IMR-90 (cell line): ENCODE results near the gene ALKAL2. TPM values are rescaled to one million over a fixed set of nuclear protein-coding genes. Genes with fewer than 3 reads are reported as not detected.

Source experiments
- ATAC-seq: fragments of 200-7000 bp; cut with Tn5 transposase; 2 replicates; pipeline ENCODE4 v1.9.1; 2020; ENCODE audit warnings: low read depth, mild to moderate bottlenecking, moderate library complexity
- BruUV-seq: library from RNA; stranded (reverse); fragments of 400-500 nt; replicated peaks from 2 replicates; lab custom pipeline; 2021; lab: Mats Ljungman, UMichigan
- CTCF ChIA-PET: fragments of 300-600 bp; formaldehyde crosslinking; extraction: SDS; loops from one replicate; lab custom pipeline; 2021; ENCODE audit warnings: antibody characterized with exemption; lab: Yijun Ruan, JAX
- POLR2A ChIA-PET: fragments of 300-600 bp; sonication (Branson Sonifier 250); formaldehyde crosslinking; loops from one replicate; lab custom pipeline; 2022; ENCODE audit warnings: antibody characterized with exemption; ENCODE audit not compliant: unreplicated experiment; lab: Charles Lee
- DNase-seq: peaks from one replicate; pipeline ENCODE4 v3.0.0; 2013
- H2AFZ ChIP-seq: replicated peaks from 2 replicates; pipeline ENCODE3; 2013; ENCODE audit warnings: low read length, mild to moderate bottlenecking; ENCODE audit not compliant: poor library complexity
- H2AK5ac ChIP-seq: 2 replicates; pipeline ENCODE4 v1.6.1; 2013; ENCODE audit warnings: low read depth, low read length, inconsistent platforms
- H2AK9ac ChIP-seq: replicated peaks from 2 replicates; pipeline ENCODE3; 2013; ENCODE audit warnings: mild to moderate bottlenecking, low read depth, low read length, moderate library complexity; ENCODE audit not compliant: poor library complexity
- H2BK120ac ChIP-seq: 2 replicates; pipeline ENCODE4 v1.6.1; 2013; ENCODE audit warnings: low read depth, low read length, inconsistent platforms
- H2BK15ac ChIP-seq: 3 replicates; pipeline ENCODE4 v1.6.1; 2013; ENCODE audit warnings: low read depth, low read length, inconsistent platforms
- H2BK20ac ChIP-seq: 2 replicates; pipeline ENCODE4 v1.6.1; 2013; ENCODE audit warnings: low read depth, mild to moderate bottlenecking, inconsistent platforms, low read length, moderate library complexity
- H2BK5ac ChIP-seq: 2 replicates; pipeline ENCODE4 v1.6.1; 2013; ENCODE audit warnings: mild to moderate bottlenecking, low read depth, low read length, inconsistent platforms; ENCODE audit not compliant: poor library complexity, severe bottlenecking
- H3K14ac ChIP-seq: replicated peaks from 2 replicates; pipeline ENCODE4 v1.6.1; 2013; ENCODE audit warnings: low read depth, low read length, inconsistent platforms
- H3K18ac ChIP-seq: 2 replicates; pipeline ENCODE4 v1.6.1; 2013; ENCODE audit warnings: low read depth, low read length, control low read depth
- H3K23ac ChIP-seq: 2 replicates; pipeline ENCODE4 v1.6.1; 2013; ENCODE audit warnings: low read depth, low read length, inconsistent platforms
- H3K27ac ChIP-seq: 2 replicates; pipeline ENCODE4 v1.5.1; 2013; ENCODE audit warnings: mild to moderate bottlenecking, control low read depth, low read length; ENCODE audit not compliant: insufficient read depth
- H3K27me3 ChIP-seq: 2 replicates; pipeline ENCODE4 v1.6.1; 2013; ENCODE audit warnings: low read length; ENCODE audit not compliant: control insufficient read depth, insufficient read depth
- H3K36me3 ChIP-seq: 2 replicates; pipeline ENCODE4 v1.6.1; 2013; ENCODE audit warnings: low read length, mixed read lengths; ENCODE audit not compliant: control insufficient read depth, insufficient read depth
- H3K4ac ChIP-seq: 2 replicates; pipeline ENCODE4 v1.6.1; 2013; ENCODE audit warnings: low read depth, low read length, inconsistent platforms
- H3K4me1 ChIP-seq: 2 replicates; pipeline ENCODE4 v1.6.1; 2013; ENCODE audit warnings: low read length, mixed read lengths; ENCODE audit not compliant: control insufficient read depth, insufficient read depth
- H3K4me2 ChIP-seq: 2 replicates; pipeline ENCODE4 v1.6.1; 2013; ENCODE audit warnings: low read depth, mild to moderate bottlenecking, control low read depth, low read length, moderate library complexity
- H3K4me3 ChIP-seq: 2 replicates; pipeline ENCODE4 v1.5.1; 2013; ENCODE audit warnings: low read depth, mild to moderate bottlenecking, control low read depth, low read length, moderate library complexity; ENCODE audit not compliant: insufficient read depth
- H3K56ac ChIP-seq: 2 replicates; pipeline ENCODE4 v1.6.1; 2013; ENCODE audit warnings: low read length, inconsistent platforms; ENCODE audit not compliant: insufficient read depth; ENCODE audit errors: extremely low read depth
- H3K79me1 ChIP-seq, 2 experiments: 2 replicates each; pipeline ENCODE4 v1.6.1; 2013; ENCODE audit warnings: low read length in 2 of 2, inconsistent platforms in 1 of 2, low read depth in 1 of 2
- H3K9ac ChIP-seq: 2 replicates; pipeline ENCODE4 v1.6.1; 2013; ENCODE audit warnings: low read depth, low read length, control low read depth
- H3K9me1 ChIP-seq: 2 replicates; pipeline ENCODE4 v1.6.1; 2013; ENCODE audit warnings: low read length, inconsistent platforms; ENCODE audit not compliant: insufficient read depth
- H3K9me3 ChIP-seq: 2 replicates; pipeline ENCODE4 v1.6.1; 2013; ENCODE audit warnings: low read length; ENCODE audit not compliant: control insufficient read depth, insufficient read depth
- H4K20me1 ChIP-seq: 2 replicates; pipeline ENCODE4 v1.6.1; 2013; ENCODE audit warnings: low read length, inconsistent platforms; ENCODE audit not compliant: insufficient read depth
- H4K5ac ChIP-seq: 2 replicates; pipeline ENCODE4 v1.6.1; 2013; ENCODE audit warnings: mild to moderate bottlenecking, low read depth, low read length, control low read depth
- H4K8ac ChIP-seq, 2 experiments: 2 replicates each; pipeline ENCODE4 v1.6.1; 2013; ENCODE audit warnings: low read depth in 2 of 2, low read length in 2 of 2, control low read depth in 1 of 2, inconsistent platforms in 1 of 2
- H4K91ac ChIP-seq: 2 replicates; pipeline ENCODE4 v1.6.1; 2013; ENCODE audit warnings: low read depth, low read length, inconsistent platforms; ENCODE audit not compliant: insufficient read depth
- BHLHE40 ChIP-seq: fragments of 150-350 bp; IDR thresholded peaks from 2 replicates; pipeline ENCODE4 v1.6.1; 2016; ENCODE audit warnings: mild to moderate bottlenecking, low read depth, low read length
- CEBPB ChIP-seq: IDR thresholded peaks from 2 replicates; pipeline ENCODE4 v1.6.1; 2012; ENCODE audit warnings: low read depth, low read length, improper control_type of control experiment
- CHD1 ChIP-seq: IDR thresholded peaks from 2 replicates; pipeline ENCODE4 v1.6.1; 2012; ENCODE audit warnings: low read depth, low read length, improper control_type of control experiment
- CTCF ChIP-seq: conservative IDR thresholded peaks from 2 replicates; pipeline ENCODE4 v1.5.1; 2012; ENCODE audit warnings: mild to moderate bottlenecking, low read depth, low read length, improper control_type of control experiment
- FOS ChIP-seq: fragments of 150-350 bp; IDR thresholded peaks from 2 replicates; pipeline ENCODE4 v1.6.1; 2016; ENCODE audit warnings: low read depth, low read length
- MAFK ChIP-seq: IDR thresholded peaks from 2 replicates; pipeline ENCODE4 v1.6.1; 2012; ENCODE audit warnings: low read depth, low read length, improper control_type of control experiment
- MAZ ChIP-seq: IDR thresholded peaks from 2 replicates; pipeline ENCODE4 v1.6.1; 2012; ENCODE audit warnings: low read depth, mild to moderate bottlenecking, low read length, improper control_type of control experiment, moderate library complexity, borderline replicate concordance
- MXI1 ChIP-seq: IDR thresholded peaks from 2 replicates; pipeline ENCODE4 v1.6.1; 2012; ENCODE audit warnings: low read depth, mild to moderate bottlenecking, low read length, moderate library complexity, borderline replicate concordance
- NFE2L2 ChIP-seq: fragments of 150-350 bp; IDR thresholded peaks from 2 replicates; pipeline ENCODE4 v1.6.1; 2016; ENCODE audit warnings: low read depth, mild to moderate bottlenecking, low read length
- POLR2A ChIP-seq: IDR thresholded peaks from 2 replicates; pipeline ENCODE4 v1.6.1; 2012; ENCODE audit warnings: mild to moderate bottlenecking, low read depth, low read length
- RAD21 ChIP-seq: IDR thresholded peaks from 2 replicates; pipeline ENCODE4 v1.6.1; 2012; ENCODE audit warnings: low read length, improper control_type of control experiment
- RCOR1 ChIP-seq: IDR thresholded peaks from 2 replicates; pipeline ENCODE4 v1.6.1; 2012; ENCODE audit warnings: mild to moderate bottlenecking, low read length, improper control_type of control experiment; ENCODE audit not compliant: insufficient replicate concordance
- RFX5 ChIP-seq: IDR thresholded peaks from 2 replicates; pipeline ENCODE4 v1.8.0; 2012; ENCODE audit warnings: low read depth, mild to moderate bottlenecking, low read length, moderate library complexity
- SMC3 ChIP-seq: fragments of 150-350 bp; IDR thresholded peaks from 2 replicates; pipeline ENCODE4 v1.6.1; 2016; ENCODE audit warnings: low read depth, mild to moderate bottlenecking, antibody characterized with exemption, low read length, moderate library complexity
- USF2 ChIP-seq: fragments of 150-350 bp; IDR thresholded peaks from 2 replicates; pipeline ENCODE4 v1.6.1; 2017; ENCODE audit warnings: mild to moderate bottlenecking, antibody characterized with exemption, low read length, low read depth
- WGBS, 2 experiments: methylation state at CpG; one replicate each; pipeline versions ENCODE4 v1.1.5 to v1.1.7; 2013; ENCODE audit warnings: missing lambda C conversion rate in 2 of 2; ENCODE audit not compliant: insufficient read length in 1 of 2; ENCODE audit errors: extremely low coverage in 2 of 2; 5-methylcytosine and 5-hydroxymethylcytosine counted together
- dilution Hi-C: fragments of 300-500 bp; cut with HindIII; formaldehyde crosslinking; loops from one replicate; pipeline ENCODE4 v1.14.3; 2018; ENCODE audit warnings: low sequenced_read_pairs; ENCODE audit not compliant: unreplicated experiment
- in situ Hi-C: fragments of 300-500 bp; cut with MboI; formaldehyde crosslinking; loops from 3 replicates; pipeline ENCODE4 v1.14.3; 2019; ENCODE audit warnings: low sequenced_read_pairs, inconsistent platforms, mixed read lengths
- intact Hi-C: fragments of 100-400 bp; cut with micrococcal nuclease; formaldehyde crosslinking; loops from 2 replicates; pipeline ENCODE4 v1.10.0; 2022
- polyA plus RNA-seq, 3 experiments: library from polyadenylated mRNA; depleted of rRNA; stranded (reverse); fragments of >200 nt; gene quantifications; 2 replicates each; pipeline ENCODE4 v1.2.3, GENCODE V29; 2012; ENCODE audit warnings: low replicate concordance in 1 of 3
- total RNA-seq: library from RNA; depleted of rRNA; stranded (reverse); fragments of >200 nt; gene quantifications from 2 replicates; pipeline ENCODE4 v1.2.3, GENCODE V29; 2012
- TF ChIP-seq, protein P1 (sequence below): fragments of 150-350 bp; IDR thresholded peaks from 2 replicates; pipeline ENCODE4 v1.6.1; 2016; ENCODE audit warnings: low read depth, mild to moderate bottlenecking, low read length, moderate library complexity, borderline replicate concordance

Gene ALKAL2
- total and polyA plus RNA-seq, 2 of the 4 experiments (the other 2 are of a cell fraction): not detected

DNA sequence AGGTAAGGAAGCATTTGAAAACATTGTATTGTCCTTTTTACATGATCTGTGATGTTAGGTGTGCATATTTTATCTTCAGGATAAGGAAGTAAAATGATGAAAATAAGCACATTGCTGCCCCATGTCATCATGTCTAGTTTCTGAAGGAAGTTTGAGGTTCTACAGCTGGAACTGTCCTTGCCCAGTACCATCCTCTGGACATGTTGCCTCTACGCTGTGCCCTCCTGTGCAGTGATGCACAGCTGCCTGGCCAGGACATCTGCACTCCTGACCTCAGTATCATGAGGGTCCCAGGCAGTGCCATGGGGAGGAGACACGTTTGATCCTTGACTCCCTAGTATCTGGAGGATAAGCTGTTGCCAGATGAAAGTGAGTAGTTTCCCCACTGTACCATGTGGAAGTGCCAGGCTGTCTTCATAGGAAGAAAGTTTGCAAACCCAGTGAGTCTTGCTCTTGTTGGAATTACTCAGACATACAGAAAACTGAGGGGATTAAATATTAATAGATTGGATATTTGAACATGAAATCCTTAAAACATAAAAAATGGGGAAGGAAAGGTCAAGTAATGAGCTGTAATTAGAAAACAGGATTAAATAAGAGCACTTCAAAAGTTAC is 9.5 kb downstream of the ALKAL2 start:
- no peak overlapping the region for H3K23ac ChIP-seq
- H4K8ac ChIP-seq: no peak overlapping the region
- H3K56ac ChIP-seq: no peak overlapping the region
- H4K5ac ChIP-seq: no peak overlapping the region
- no TSS peak for BruUV-seq
- H3K9me1 ChIP-seq: peaks cover 3% of the 10 kb centered on the region; the same call in 1 of the 2 replicates
- H3K27me3 ChIP-seq: no peaks in the 10 kb centered on the region
- CTCF ChIA-PET: no interaction called here
- H3K27ac ChIP-seq: no peak overlapping the region
- DNase-seq (no peak), ATAC-seq (no peak)
- H3K36me3 ChIP-seq: peaks cover 35% of the 10 kb centered on the region
- H2AK9ac ChIP-seq: no peak overlapping the region
- no peak for TF ChIP-seq RCOR1
- no peak for TF ChIP-seq USF2
- no peak for TF ChIP-seq MAZ
- TF ChIP-seq RAD21: no peak
- TF ChIP-seq CTCF: no peak
- no peak for TF ChIP-seq POLR2A
- no peak for TF ChIP-seq CHD1
- TF ChIP-seq SMC3: no peak
- no peak for TF ChIP-seq CEBPB
- TF ChIP-seq MXI1: no peak
- no peak for TF ChIP-seq RFX5
- TF ChIP-seq BHLHE40: no peak
- no peak for TF ChIP-seq NFE2L2
- no peak for TF ChIP-seq FOS
- no peak for TF ChIP-seq MAFK
- TF ChIP-seq, protein P1, sequence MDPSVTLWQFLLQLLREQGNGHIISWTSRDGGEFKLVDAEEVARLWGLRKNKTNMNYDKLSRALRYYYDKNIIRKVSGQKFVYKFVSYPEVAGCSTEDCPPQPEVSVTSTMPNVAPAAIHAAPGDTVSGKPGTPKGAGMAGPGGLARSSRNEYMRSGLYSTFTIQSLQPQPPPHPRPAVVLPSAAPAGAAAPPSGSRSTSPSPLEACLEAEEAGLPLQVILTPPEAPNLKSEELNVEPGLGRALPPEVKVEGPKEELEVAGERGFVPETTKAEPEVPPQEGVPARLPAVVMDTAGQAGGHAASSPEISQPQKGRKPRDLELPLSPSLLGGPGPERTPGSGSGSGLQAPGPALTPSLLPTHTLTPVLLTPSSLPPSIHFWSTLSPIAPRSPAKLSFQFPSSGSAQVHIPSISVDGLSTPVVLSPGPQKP: no peak
- no peak overlapping the region for H3K14ac ChIP-seq
- no peak overlapping the region for H3K18ac ChIP-seq
- WGBS, 2 experiments: no CpG with 5 or more reads among the region's 2 CpGs
- H2AK5ac ChIP-seq: no peak overlapping the region
- H4K20me1 ChIP-seq: peaks cover 20% of the 10 kb centered on the region
- no peak overlapping the region for H3K4me2 ChIP-seq
- no peak overlapping the region for H3K4me3 ChIP-seq
- H2BK15ac ChIP-seq: no peak overlapping the region
- H2BK5ac ChIP-seq: no peak overlapping the region
- H2BK20ac ChIP-seq: no peak overlapping the region
- no peak overlapping the region for H2BK120ac ChIP-seq
- no peak overlapping the region for H3K9ac ChIP-seq
- H3K4me1 ChIP-seq: no peaks in the 10 kb centered on the region
- in situ Hi-C loops: no loop called here
- intact Hi-C loops: no loop called here
- H3K9me3 ChIP-seq: no peaks in the 10 kb centered on the region
- POLR2A ChIA-PET: no interaction called here
- H3K4ac ChIP-seq: no peak overlapping the region
- dilution Hi-C loops: no loop called here
- H4K91ac ChIP-seq: no peak overlapping the region
- H2AFZ ChIP-seq: no peak overlapping the region
- peaks cover 17 to 21% of the 10 kb centered on the region in 2 experiments for H3K79me1 ChIP-seq
